Measurements from ENCODE around the gene CHST8. TPM values are rescaled to one million over a fixed set of nuclear protein-coding genes. Genes with fewer than 3 reads are reported as not detected.

CHST8 gene
- total RNA-seq, 4 donors from 2014 or later, result not detected

DNA sequence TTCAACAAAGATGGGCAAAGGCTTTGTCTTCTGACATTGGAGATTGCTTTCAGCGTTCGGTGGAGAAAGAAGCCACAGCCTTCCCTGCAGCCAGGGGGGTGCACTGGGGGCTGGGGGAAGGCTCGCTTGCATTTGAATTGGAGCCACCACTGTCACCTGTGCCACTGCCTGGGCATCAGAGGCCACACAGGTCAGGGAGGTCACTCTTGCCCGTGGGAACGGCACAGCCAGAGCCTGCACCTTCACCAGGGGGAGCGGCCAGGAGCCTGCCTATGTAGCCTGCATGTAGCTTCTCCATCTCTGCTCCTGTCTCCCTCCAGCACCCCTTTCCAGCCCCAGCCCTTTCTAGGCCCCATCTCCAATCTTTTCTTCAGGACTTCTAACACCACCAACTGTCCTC lies 131.2 kb downstream of the CHST8 start:
- in situ Hi-C loops (cut with MboI; ENCODE audit: low pct_ligation_motif_present in 1 of 4, low pct_unique_long_range_greater_than_20kb in 1 of 4, low sequenced_read_pairs in 3 of 4), result loop anchor here in 2 of 4 donors (25.0 kb wide), 3 partner anchors 316 to 516 kb away; partner anchors contain the start of gene SLC7A10 (in 1 of the 2)
- intact Hi-C loops (cut with DNase I; ENCODE audit: low total_unique reads), result no loop called here
- Histone ChIP-seq H3K4me1 (no peaks in the 10 kb centered on the region), H3K9me3 (no peaks in the 10 kb centered on the region), H3K27me3 (no peaks in the 10 kb centered on the region), H3K4me3 (no peak overlapping the region), H3K36me3 (no peaks in the 10 kb centered on the region), H3K27ac (no peak overlapping the region)
- no peak for DNase-seq
- TF ChIP-seq POLR2AphosphoS5 (IDR thresholded peaks at IDR 0.05), result no peak
- TF ChIP-seq, protein P1, sequence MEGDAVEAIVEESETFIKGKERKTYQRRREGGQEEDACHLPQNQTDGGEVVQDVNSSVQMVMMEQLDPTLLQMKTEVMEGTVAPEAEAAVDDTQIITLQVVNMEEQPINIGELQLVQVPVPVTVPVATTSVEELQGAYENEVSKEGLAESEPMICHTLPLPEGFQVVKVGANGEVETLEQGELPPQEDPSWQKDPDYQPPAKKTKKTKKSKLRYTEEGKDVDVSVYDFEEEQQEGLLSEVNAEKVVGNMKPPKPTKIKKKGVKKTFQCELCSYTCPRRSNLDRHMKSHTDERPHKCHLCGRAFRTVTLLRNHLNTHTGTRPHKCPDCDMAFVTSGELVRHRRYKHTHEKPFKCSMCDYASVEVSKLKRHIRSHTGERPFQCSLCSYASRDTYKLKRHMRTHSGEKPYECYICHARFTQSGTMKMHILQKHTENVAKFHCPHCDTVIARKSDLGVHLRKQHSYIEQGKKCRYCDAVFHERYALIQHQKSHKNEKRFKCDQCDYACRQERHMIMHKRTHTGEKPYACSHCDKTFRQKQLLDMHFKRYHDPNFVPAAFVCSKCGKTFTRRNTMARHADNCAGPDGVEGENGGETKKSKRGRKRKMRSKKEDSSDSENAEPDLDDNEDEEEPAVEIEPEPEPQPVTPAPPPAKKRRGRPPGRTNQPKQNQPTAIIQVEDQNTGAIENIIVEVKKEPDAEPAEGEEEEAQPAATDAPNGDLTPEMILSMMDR (IDR thresholded peaks at IDR 0.05), result no peak
- TF ChIP-seq POLR2A (IDR thresholded peaks at IDR 0.05), result no peak
- no peak for TF ChIP-seq EP300 (IDR thresholded peaks at IDR 0.05; ENCODE audit: low read depth)
- WGBS, 2 donors (ENCODE audit: low coverage in 1 of 2), result 73 to 87% methylated on average over 3 to 6 of the region's 6 CpGs

DNA sequence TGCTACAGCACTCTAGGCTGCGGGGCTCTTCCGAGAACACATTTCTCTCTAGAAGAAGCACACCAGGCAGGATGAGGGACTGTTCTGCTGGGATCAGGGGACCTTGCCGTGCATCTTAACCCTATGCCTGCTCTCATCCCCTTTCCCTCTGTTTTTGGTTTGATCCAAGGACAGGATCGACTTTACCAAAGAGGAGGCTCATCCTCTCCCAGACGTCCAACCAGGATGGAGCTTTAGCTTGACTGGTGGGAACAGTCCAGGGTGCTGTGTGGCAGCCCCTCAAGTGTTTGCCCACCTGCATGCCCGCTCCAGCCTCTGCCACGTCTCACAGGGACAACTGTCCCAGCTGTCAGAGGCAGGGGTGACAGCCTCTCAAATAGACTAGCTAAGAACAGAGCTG lies 132.6 kb downstream of the CHST8 start:
- intact Hi-C loops (cut with DNase I; ENCODE audit: low total_unique reads) (no loop called here), in situ Hi-C loops (cut with MboI; ENCODE audit: low pct_ligation_motif_present in 1 of 4, low pct_unique_long_range_greater_than_20kb in 1 of 4, low sequenced_read_pairs in 3 of 4) (loop anchor here in 2 of 4 donors (25.0 kb wide), 3 partner anchors 317 to 517 kb away; partner anchors contain the start of gene SLC7A10 (in 1 of the 2))
- no peaks in the 10 kb centered on the region for H3K9me3 ChIP-seq
- H3K4me1 ChIP-seq, result no peaks in the 10 kb centered on the region
- no peaks in the 10 kb centered on the region for H3K27me3 ChIP-seq
- no peak overlapping the region for H3K4me3 ChIP-seq
- DNase-seq, result no peak
- WGBS, 2 donors (ENCODE audit: low coverage in 1 of 2), result 70 to 81% methylated on average over 2 to 7 of the region's 7 CpGs
- H3K36me3 ChIP-seq, result no peaks in the 10 kb centered on the region
- no peak for TF ChIP-seq POLR2A (IDR thresholded peaks at IDR 0.05)
- TF ChIP-seq, protein P1 (IDR thresholded peaks at IDR 0.05), result no peak
- no peak for TF ChIP-seq POLR2AphosphoS5 (IDR thresholded peaks at IDR 0.05)
- no peak for TF ChIP-seq EP300 (IDR thresholded peaks at IDR 0.05; ENCODE audit: low read depth)
- H3K27ac ChIP-seq, result no peak overlapping the region

DNA sequence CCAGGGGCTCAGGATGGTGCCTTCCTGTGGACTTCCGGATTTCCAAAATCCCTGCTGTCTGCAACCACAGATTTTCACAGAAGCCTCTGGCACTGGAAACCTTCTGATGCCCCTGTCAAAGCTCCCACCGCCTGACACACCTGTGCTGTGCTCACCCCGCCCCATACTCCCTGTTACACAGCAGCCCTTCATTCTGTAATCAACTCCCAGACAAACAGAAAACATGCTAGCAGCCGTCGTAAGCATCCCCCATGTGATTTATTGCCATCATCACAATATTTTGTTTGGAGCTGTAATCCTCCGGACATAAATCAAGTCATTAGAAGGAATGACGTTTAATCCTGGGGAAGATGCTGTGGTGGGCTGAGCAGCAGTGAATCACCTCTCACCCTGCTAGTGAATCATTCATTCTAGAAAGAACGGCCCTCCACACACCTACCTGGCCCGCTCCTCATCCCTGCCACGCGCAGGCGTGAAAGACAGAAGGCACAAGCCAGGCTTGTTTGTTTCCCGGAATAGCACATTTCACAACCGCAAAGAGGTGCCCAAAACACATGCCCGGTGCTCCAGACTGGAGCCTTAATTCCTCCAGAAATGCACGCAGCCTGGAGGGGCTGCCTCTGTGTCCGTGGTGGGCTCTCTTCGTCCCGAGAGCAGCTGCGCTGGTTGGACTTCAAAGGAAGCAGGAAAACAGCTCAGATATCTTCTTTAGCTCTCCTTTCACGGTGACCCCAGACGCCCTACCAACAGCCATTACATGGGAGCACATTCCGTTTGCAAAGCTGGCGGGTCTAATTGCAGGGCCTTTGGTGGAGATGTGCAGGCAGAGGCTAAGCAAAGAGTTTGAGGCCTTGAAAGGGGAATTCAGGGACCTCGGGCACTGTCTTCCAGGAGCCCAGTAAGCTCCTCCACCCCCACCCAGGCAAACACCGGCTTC lies 133.6 kb downstream of the CHST8 start:
- no peak overlapping the region for H3K4me3 ChIP-seq
- no peak overlapping the region for H3K27ac ChIP-seq
- DNase-seq, result no peak
- no peaks in the 10 kb centered on the region for H3K4me1 ChIP-seq
- in situ Hi-C loops (cut with MboI; ENCODE audit: low pct_ligation_motif_present in 1 of 4, low pct_unique_long_range_greater_than_20kb in 1 of 4, low sequenced_read_pairs in 3 of 4), result loop anchor here in 2 of 4 donors (25.0 kb wide), 3 partner anchors 318 to 518 kb away; partner anchors contain the start of gene SLC7A10 (in 1 of the 2)
- H3K9me3 ChIP-seq, result no peaks in the 10 kb centered on the region
- TF ChIP-seq POLR2AphosphoS5 (IDR thresholded peaks at IDR 0.05), result no peak
- TF ChIP-seq EP300 (IDR thresholded peaks at IDR 0.05; ENCODE audit: low read depth), result no peak
- no peak for TF ChIP-seq POLR2A (IDR thresholded peaks at IDR 0.05)
- TF ChIP-seq, protein P1 (IDR thresholded peaks at IDR 0.05), result no peak
- no peaks in the 10 kb centered on the region for H3K27me3 ChIP-seq
- intact Hi-C loops (cut with DNase I; ENCODE audit: low total_unique reads), result no loop called here
- 61% methylated on average over 26 of the region's 26 CpGs; no CpG with 5 or more reads in 1 of the 2 donors for WGBS, 2 donors (ENCODE audit: low coverage in 1 of 2)
- no peaks in the 10 kb centered on the region for H3K36me3 ChIP-seq

- Histone ChIP-seq H3K27me3 (no peaks in the 10 kb centered on the region), H3K9me3 (no peaks in the 10 kb centered on the region), H3K27ac (no peak overlapping the region), H3K4me1 (no peaks in the 10 kb centered on the region), H3K4me3 (no peak overlapping the region), H3K36me3 (no peaks in the 10 kb centered on the region)
- WGBS, 2 donors (ENCODE audit: low coverage in 1 of 2), result 60 to 77% methylated on average over 1 to 11 of the region's 11 CpGs
- in situ Hi-C loops (cut with MboI; ENCODE audit: low pct_ligation_motif_present in 1 of 4, low pct_unique_long_range_greater_than_20kb in 1 of 4, low sequenced_read_pairs in 3 of 4) (loop anchor here in 2 of 4 donors (25.0 kb wide), 3 partner anchors 319 to 519 kb away; partner anchors contain the start of gene SLC7A10 (in 1 of the 2)), intact Hi-C loops (cut with DNase I; ENCODE audit: low total_unique reads) (no loop called here)
- TF ChIP-seq POLR2A (IDR thresholded peaks at IDR 0.05) (no peak), POLR2AphosphoS5 (IDR thresholded peaks at IDR 0.05) (no peak)
- no peak for DNase-seq
These were observed 134.4 kb downstream of the CHST8 start for GRCh38 chr19:33756177-33756576.
